Adrenal gland (tissue), 12 donors: ENCODE measurements around the gene BMP4. TPM values are rescaled to one million over a fixed set of nuclear protein-coding genes. Genes with fewer than 3 reads are reported as not detected.

Experiments used
- DNase-seq, 7 donors: peaks; one replicate each; pipeline ENCODE4 v3.0.0-alpha.2; 2019 to 2020
- H3K27ac ChIP-seq, 5 donors: fragments of 200-600 bp; sonication (generic) in 4 of 5; 1 replicate in 3 of 5; 2 replicates in 2 of 5; pipeline versions ENCODE4 v1.5.1 to v1.8.0; 2016 to 2020; ENCODE audit warnings: mild to moderate bottlenecking in 1 of 5
- H3K27me3 ChIP-seq: fragments of 200-600 bp; 2 replicates; pipeline ENCODE4 v1.8.0; 2021
- H3K36me3 ChIP-seq, 2 donors: fragments of 200-600 bp; replicated peaks in 1 of 2; 1 replicate in 1 of 2; 2 replicates in 1 of 2; pipeline versions ENCODE4 v1.5.1 to v1.8.0; 2018 to 2022
- H3K4me1 ChIP-seq, 2 donors: fragments of 200-600 bp; replicated peaks in 1 of 2; 1 replicate in 1 of 2; 2 replicates in 1 of 2; pipeline versions ENCODE4 v1.5.1 to v1.8.0; 2018 to 2021
- H3K4me3 ChIP-seq, 4 donors: fragments of 200-600 bp; sonication (generic) in 3 of 4; one replicate each; pipeline ENCODE4 v1.5.1; 2016 to 2018
- H3K9me3 ChIP-seq, 3 donors: fragments of 200-600 bp; sonication (generic) in 1 of 3; replicated peaks in 1 of 3; 1 replicate in 2 of 3; 2 replicates in 1 of 3; pipeline versions ENCODE4 v1.5.1 to v1.8.0; 2016 to 2021
- POLR2A ChIP-seq, 2 donors: fragments of 450-650 bp; IDR thresholded peaks; one replicate each; pipeline ENCODE4 v1.6.1; 2017; ENCODE audit warnings: antibody characterized with exemption in 2 of 2, mild to moderate bottlenecking in 2 of 2, moderate library complexity in 1 of 2
- WGBS, 4 donors: extraction: QIAGEN DNeasy Blood & Tissue Kit in 2 of 4; methylation state at CpG; one replicate each; pipeline versions ENCODE4 v1.1.5 to v1.1.7; 2013 to 2017; 5-methylcytosine and 5-hydroxymethylcytosine counted together
- intact Hi-C, 2 donors: fragments of 100-400 bp; cut with DNase I; formaldehyde crosslinking; loops; one replicate each; pipeline versions ENCODE4 v1.14.1 to v1.15.0; 2022 to 2023
- polyA plus RNA-seq, 3 donors: library from polyadenylated mRNA; stranded (reverse); fragments of 200-250 nt in 2 of 3; fragments of 350-450 nt in 1 of 3; fragmentation: Illumina TruSeq in 1 of 3; extraction: RNeasy Lipid Tissue Mini Kit (QIAGEN cat#74804) in 1 of 3; gene quantifications; one replicate each; pipeline ENCODE4 v1.2.3, GENCODE V29; 2013 to 2014
- total RNA-seq, 9 donors: library from RNA; depleted of rRNA in 4 of 9; stranded (reverse); fragments of >200 nt in 4 of 9; fragments of 120-200 nt in 1 of 9; fragmentation: NEBNext Ultra II Directional in 1 of 9; extraction: Animal tissue kit (Norgen Biotek cat#: 25700) in 1 of 9; gene quantifications; one replicate each; pipeline versions ENCODE4 v1.1.0 to v1.2.4, GENCODE V29; 2013 to 2023
- TF ChIP-seq, protein P1 (sequence below), 6 experiments: fragments of 450-650 bp in 4 of 6; fragments of 200-600 bp in 2 of 6; sonication (generic) in 1 of 6; IDR thresholded peaks; 1 replicate in 5 of 6; 2 replicates in 1 of 6; pipeline versions ENCODE4 v1.5.1 to v1.8.0; 2016 to 2021; ENCODE audit warnings: antibody characterized with exemption in 6 of 6, mild to moderate bottlenecking in 2 of 6, moderate library complexity in 1 of 6
- donor health status: healthy with polysubstance abuse.
- donor health status: Bipolar disorder and iron deficiency.
- donor health status: DM: yes; HTN: yes; CAD: no.
- donor health status: DM: no; HTN: no; CAD: no.
- donor health status: DM: no; HTN: no; CAD: no.
- donor health status: DM: yes; HTN: yes; CAD: no.

The BMP4 gene
- total and polyA plus RNA-seq, 12 donors, result 2.2 to 37.0 (median 19.4) TPM

DNA sequence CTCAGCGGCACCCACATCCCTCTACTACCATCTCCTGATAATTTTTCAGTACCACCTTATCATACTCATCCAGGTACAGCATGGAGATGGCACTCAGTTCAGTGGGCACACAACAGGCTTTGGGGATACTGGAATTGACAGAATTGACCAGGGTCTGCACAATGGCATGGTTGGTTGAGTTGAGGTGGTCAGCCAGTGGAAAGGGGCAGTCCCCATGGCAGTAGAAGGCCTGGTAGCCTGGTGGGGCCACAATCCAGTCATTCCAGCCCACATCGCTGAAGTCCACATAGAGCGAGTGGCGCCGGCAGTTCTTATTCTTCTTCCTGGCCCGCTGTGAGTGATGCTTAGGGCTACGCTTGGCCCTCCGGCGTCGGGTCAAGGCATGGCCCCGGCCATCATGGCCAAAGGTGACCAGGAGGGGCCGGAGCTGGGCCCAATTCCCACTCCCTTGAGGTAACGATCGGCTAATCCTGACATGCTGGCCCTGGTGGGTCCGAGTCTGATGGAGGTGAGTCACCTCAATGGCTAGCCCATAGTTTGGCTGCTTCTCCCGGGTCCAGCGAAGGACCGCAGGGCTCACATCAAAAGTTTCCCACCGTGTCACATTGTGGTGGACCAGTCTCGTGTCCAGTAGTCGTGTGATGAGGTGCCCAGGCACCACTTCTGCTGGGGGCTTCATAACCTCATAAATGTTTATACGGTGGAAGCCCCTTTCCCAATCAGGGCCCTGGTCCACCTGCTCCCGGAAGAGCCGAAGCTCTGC, 6.4 kb downstream of the BMP4 start:
- Histone ChIP-seq H3K27me3 (peaks cover 10% of the 10 kb centered on the region), H3K4me3 (no peak overlapping the region), H3K4me1 (peaks cover 17 to 18% of the 10 kb centered on the region in 2 donors), H3K36me3 (peaks cover 0 to 12% of the 10 kb centered on the region in 2 donors), H3K9me3 (no peaks in the 10 kb centered on the region), H3K27ac (no peak overlapping the region)
- intact Hi-C loops, result loop anchor here in 1 of 2 donors (10.0 kb wide), 1 partner anchor 225 kb away; no protein-coding TSS in a partner anchor
- TF ChIP-seq, protein P1, sequence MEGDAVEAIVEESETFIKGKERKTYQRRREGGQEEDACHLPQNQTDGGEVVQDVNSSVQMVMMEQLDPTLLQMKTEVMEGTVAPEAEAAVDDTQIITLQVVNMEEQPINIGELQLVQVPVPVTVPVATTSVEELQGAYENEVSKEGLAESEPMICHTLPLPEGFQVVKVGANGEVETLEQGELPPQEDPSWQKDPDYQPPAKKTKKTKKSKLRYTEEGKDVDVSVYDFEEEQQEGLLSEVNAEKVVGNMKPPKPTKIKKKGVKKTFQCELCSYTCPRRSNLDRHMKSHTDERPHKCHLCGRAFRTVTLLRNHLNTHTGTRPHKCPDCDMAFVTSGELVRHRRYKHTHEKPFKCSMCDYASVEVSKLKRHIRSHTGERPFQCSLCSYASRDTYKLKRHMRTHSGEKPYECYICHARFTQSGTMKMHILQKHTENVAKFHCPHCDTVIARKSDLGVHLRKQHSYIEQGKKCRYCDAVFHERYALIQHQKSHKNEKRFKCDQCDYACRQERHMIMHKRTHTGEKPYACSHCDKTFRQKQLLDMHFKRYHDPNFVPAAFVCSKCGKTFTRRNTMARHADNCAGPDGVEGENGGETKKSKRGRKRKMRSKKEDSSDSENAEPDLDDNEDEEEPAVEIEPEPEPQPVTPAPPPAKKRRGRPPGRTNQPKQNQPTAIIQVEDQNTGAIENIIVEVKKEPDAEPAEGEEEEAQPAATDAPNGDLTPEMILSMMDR (IDR thresholded peaks at IDR 0.05), result no peak
- TF ChIP-seq POLR2A (IDR thresholded peaks at IDR 0.05), result no peak
- 95 to 98% (median 97%) methylated on average over 13 to 24 of the region's 24 CpGs for WGBS, 4 donors
- no peak for DNase-seq

DNA sequence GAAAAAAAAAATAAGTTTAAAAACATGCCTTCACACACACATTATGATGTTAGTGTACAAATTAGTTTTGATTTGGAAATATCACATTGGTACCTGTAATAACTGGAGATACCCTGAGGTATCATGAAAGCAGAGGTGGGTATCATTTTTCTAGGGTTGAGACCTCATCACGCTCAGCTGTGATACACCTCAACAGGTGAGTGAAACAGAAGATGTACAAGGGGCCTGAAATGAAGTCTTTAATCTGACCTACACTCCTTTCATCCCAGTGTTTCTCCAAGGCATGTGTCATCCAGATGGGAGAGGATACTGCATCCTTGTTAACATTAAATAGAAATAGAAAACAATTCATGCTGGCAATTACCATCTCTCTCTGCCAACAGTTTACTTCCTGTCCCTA, 7.4 kb downstream of the BMP4 start:
- Histone ChIP-seq H3K4me3 (no peak overlapping the region), H3K9me3 (no peaks in the 10 kb centered on the region), H3K27ac (no peak overlapping the region), H3K4me1 (peaks cover 12 to 15% of the 10 kb centered on the region in 2 donors), H3K36me3 (peaks cover 0 to 12% of the 10 kb centered on the region in 2 donors), H3K27me3 (peaks cover 10% of the 10 kb centered on the region)
- TF ChIP-seq, protein P1 (IDR thresholded peaks at IDR 0.05), result no peak
- TF ChIP-seq POLR2A (IDR thresholded peaks at IDR 0.05), result no peak
- DNase-seq, result no peak
- intact Hi-C loops, result no loop called here
- 85 to 100% (median 91%) methylated on average over 1 of the region's 1 CpG for WGBS, 4 donors

DNA sequence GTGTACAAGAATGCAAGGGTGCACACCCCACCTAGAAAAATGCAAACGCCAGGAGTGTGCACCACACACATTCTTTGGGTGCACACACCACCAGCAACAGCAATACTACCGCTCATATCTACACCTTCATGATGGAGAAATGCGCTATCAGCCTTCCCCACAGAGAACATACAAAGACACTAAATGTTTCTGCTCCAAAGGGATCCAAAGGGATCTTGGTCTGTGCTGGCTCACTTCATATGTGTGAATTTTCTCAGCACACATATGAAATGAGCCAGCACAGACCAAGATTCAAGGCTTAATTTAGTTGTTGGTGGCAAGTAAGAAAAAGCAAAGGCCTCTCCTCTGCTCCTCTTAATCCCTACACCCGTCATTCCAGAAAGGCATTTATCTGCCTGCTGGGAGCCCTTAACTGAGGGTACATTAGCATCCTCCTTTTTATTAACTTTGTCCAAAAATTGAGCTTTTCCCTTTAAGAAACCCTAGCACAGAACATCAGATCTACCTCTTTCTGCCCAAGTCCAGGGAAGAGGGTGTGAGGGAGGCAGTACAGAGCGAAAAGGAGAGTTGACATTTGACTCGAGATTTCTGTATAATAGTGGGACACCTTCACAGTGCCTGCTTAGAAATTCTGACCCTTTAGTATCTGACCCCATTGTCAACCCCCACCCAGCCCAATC, 8.3 kb downstream of the BMP4 start:
- Histone ChIP-seq H3K4me1 (peaks cover 11 to 12% of the 10 kb centered on the region in 2 donors), H3K36me3 (peaks cover 0 to 12% of the 10 kb centered on the region in 2 donors), H3K4me3 (no peak overlapping the region), H3K27me3 (peaks cover 10% of the 10 kb centered on the region), H3K9me3 (no peaks in the 10 kb centered on the region), H3K27ac (no peak overlapping the region)
- TF ChIP-seq POLR2A (IDR thresholded peaks at IDR 0.05), result no peak
- TF ChIP-seq, protein P1 (IDR thresholded peaks at IDR 0.05), result no peak
- WGBS, 4 donors, result 76 to 93% (median 86%) methylated on average over 6 of the region's 6 CpGs
- intact Hi-C loops, result no loop called here
- DNase-seq, result no peak

DNA sequence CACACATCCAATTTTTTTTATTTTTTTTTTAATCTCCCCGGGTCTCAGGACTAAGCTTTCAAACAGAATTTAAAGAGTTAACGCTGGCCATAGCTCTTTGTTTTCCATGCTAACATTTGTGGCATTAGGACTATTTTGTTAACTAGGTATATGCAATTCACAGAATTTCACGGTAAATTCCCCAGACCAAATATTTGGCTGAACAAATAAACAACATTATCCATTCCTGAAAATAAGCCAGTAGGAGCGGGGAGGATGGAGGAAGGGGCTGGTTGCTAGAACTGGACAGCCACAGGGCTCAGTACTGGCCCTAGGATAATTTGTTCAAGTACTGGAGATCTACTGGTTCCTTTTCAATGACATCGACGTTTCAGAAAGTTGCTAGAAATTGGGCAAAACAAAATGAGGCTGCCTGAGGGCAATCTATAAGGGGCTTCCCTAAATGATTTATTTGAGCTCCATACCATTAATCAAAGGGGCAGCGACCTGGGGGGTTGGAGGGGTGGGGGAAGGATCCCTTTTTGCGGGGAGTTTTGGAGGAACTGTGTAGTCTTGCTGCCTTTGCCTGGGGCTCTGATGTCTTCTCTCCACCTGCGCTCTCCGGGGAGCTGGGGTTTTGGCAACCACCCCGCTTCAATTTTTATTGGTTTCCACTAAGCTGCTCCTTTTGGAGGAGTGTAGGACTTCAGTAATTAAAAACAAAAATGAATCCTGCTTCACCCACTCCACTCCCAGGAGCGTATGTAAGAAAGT, 9.0 kb downstream of the BMP4 start:
- intact Hi-C loops, result no loop called here
- WGBS, 4 donors, result 71 to 75% (median 73%) methylated on average over 12 of the region's 12 CpGs
- TF ChIP-seq POLR2A (IDR thresholded peaks at IDR 0.05), result no peak
- TF ChIP-seq, protein P1 (IDR thresholded peaks at IDR 0.05), result no peak
- peaks cover 10% of the 10 kb centered on the region for H3K27me3 ChIP-seq
- no peak overlapping the region for H3K27ac ChIP-seq
- no peak for DNase-seq
- H3K4me3 ChIP-seq, result no peak overlapping the region
- no peaks in the 10 kb centered on the region for H3K9me3 ChIP-seq
- peaks cover 0 to 12% of the 10 kb centered on the region in 2 donors for H3K36me3 ChIP-seq
- H3K4me1 ChIP-seq, result peaks cover 9 to 12% of the 10 kb centered on the region in 2 donors
